SK-N-SH treated with all-trans-retinoic acid at 6 μM for 48 hours (cell line): Measurements from ENCODE around the gene MTAP.

Experiments used
- ESRRG ChIP-seq: fragments of 250-450 bp; sonication (Bioruptor Pico); IDR thresholded peaks from 2 replicates; pipeline ENCODE4 v1.6.1; 2021; ENCODE audit warnings: mild to moderate bottlenecking
- ISL1 ChIP-seq: fragments of 250-450 bp; sonication (Bioruptor Pico); IDR thresholded peaks from 2 replicates; pipeline ENCODE4 v2.1.2; 2022; ENCODE audit warnings: mild to moderate bottlenecking, moderate library complexity
- POU6F1 ChIP-seq: fragments of 250-450 bp; sonication (Bioruptor Pico); IDR thresholded peaks from 2 replicates; pipeline ENCODE4 v1.8.0; 2021; ENCODE audit warnings: low read depth, mild to moderate bottlenecking, moderate library complexity, borderline replicate concordance
- PPARA ChIP-seq: fragments of 250-450 bp; sonication (Bioruptor Pico); IDR thresholded peaks from 2 replicates; pipeline ENCODE4 v1.5.0; 2020; ENCODE audit warnings: mild to moderate bottlenecking, borderline replicate concordance
- TOX ChIP-seq: fragments of 250-450 bp; sonication (Bioruptor Pico); IDR thresholded peaks from 2 replicates; pipeline ENCODE4 v1.8.0; 2021; ENCODE audit warnings: mild to moderate bottlenecking, moderate library complexity, borderline replicate concordance
- ZC3H10 ChIP-seq: fragments of 250-450 bp; sonication (Bioruptor Pico); IDR thresholded peaks from 2 replicates; pipeline ENCODE4 v1.5.1; 2021; ENCODE audit warnings: mild to moderate bottlenecking, moderate library complexity
- ZFP30 ChIP-seq: fragments of 450-650 bp; formaldehyde crosslinking; IDR thresholded peaks from 2 replicates; pipeline ENCODE4 v1.5.0; 2022; ENCODE audit warnings: mild to moderate bottlenecking, moderate library complexity
- TF ChIP-seq, protein P1 (sequence below): fragments of 250-450 bp; sonication (Bioruptor Pico); IDR thresholded peaks from 2 replicates; pipeline ENCODE4 v1.5.1; 2021; ENCODE audit warnings: mild to moderate bottlenecking, moderate library complexity
- TF ChIP-seq, protein P2 (sequence below): fragments of 250-450 bp; sonication (Bioruptor Pico); IDR thresholded peaks from 2 replicates; pipeline ENCODE4 v1.8.0; 2020; ENCODE audit warnings: mild to moderate bottlenecking, moderate library complexity, borderline replicate concordance

DNA sequence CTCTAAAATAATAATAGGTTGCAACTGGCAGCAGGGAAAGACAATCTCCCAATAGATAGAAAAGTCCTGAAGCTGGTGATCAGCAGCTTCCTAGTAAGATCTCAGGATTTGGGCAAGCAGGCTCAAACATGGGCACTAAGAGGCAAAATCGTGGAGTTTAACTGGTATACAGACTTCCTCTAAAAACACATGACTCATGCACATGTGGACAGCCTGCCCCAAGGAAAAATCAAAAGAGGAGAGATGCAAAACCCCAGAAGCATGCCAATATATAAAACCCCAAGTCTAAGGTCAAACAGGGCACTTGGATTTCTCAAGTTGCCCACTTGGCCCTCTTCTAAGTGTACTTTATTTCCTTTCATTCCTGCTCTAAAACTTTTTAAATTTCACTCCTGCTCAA lies 129.0 kb downstream of the MTAP start:
- TF ChIP-seq PPARA, result no peak
- TF ChIP-seq ISL1 (CRISPR knock-in tag), result no peak
- TF ChIP-seq ZC3H10 (CRISPR knock-in tag), result no peak
- TF ChIP-seq, protein P1, sequence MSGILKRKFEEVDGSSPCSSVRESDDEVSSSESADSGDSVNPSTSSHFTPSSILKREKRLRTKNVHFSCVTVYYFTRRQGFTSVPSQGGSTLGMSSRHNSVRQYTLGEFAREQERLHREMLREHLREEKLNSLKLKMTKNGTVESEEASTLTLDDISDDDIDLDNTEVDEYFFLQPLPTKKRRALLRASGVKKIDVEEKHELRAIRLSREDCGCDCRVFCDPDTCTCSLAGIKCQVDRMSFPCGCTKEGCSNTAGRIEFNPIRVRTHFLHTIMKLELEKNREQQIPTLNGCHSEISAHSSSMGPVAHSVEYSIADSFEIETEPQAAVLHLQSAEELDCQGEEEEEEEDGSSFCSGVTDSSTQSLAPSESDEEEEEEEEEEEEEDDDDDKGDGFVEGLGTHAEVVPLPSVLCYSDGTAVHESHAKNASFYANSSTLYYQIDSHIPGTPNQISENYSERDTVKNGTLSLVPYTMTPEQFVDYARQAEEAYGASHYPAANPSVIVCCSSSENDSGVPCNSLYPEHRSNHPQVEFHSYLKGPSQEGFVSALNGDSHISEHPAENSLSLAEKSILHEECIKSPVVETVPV (CRISPR knock-in tag), result no peak
- no peak for TF ChIP-seq ESRRG (CRISPR knock-in tag)
- TF ChIP-seq TOX, result no peak
- no peak for TF ChIP-seq POU6F1
- no peak for TF ChIP-seq ZFP30 (CRISPR knock-in tag)
- TF ChIP-seq, protein P2, sequence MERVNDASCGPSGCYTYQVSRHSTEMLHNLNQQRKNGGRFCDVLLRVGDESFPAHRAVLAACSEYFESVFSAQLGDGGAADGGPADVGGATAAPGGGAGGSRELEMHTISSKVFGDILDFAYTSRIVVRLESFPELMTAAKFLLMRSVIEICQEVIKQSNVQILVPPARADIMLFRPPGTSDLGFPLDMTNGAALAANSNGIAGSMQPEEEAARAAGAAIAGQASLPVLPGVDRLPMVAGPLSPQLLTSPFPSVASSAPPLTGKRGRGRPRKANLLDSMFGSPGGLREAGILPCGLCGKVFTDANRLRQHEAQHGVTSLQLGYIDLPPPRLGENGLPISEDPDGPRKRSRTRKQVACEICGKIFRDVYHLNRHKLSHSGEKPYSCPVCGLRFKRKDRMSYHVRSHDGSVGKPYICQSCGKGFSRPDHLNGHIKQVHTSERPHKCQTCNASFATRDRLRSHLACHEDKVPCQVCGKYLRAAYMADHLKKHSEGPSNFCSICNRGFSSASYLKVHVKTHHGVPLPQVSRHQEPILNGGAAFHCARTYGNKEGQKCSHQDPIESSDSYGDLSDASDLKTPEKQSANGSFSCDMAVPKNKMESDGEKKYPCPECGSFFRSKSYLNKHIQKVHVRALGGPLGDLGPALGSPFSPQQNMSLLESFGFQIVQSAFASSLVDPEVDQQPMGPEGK (CRISPR knock-in tag), result no peak
